Measurements from ENCODE around the gene SPATA16.

DNA sequence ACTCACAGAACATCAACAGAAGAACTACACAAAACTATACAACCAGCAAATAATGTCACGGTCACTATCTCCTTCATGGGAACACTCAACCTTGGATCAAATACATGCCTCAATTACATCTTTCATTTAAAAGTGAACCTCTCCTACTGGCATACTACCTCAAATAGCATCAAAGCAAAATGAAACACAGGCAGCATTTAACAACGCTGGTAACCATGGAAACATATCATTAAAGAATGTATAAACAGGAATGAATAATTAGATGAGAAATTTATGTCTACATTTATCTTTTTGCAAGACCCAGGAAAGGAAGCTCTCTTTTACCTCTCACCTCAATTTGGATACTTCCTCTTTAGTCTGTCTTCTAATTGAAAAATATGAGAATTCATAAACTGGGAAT is 172.4 kb downstream of the SPATA16 start:
- TF ChIP-seq, protein P1, sequence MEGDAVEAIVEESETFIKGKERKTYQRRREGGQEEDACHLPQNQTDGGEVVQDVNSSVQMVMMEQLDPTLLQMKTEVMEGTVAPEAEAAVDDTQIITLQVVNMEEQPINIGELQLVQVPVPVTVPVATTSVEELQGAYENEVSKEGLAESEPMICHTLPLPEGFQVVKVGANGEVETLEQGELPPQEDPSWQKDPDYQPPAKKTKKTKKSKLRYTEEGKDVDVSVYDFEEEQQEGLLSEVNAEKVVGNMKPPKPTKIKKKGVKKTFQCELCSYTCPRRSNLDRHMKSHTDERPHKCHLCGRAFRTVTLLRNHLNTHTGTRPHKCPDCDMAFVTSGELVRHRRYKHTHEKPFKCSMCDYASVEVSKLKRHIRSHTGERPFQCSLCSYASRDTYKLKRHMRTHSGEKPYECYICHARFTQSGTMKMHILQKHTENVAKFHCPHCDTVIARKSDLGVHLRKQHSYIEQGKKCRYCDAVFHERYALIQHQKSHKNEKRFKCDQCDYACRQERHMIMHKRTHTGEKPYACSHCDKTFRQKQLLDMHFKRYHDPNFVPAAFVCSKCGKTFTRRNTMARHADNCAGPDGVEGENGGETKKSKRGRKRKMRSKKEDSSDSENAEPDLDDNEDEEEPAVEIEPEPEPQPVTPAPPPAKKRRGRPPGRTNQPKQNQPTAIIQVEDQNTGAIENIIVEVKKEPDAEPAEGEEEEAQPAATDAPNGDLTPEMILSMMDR (IDR thresholded peaks at IDR 0.05; ENCODE audit: borderline replicate concordance, extremely low read depth, low read length, poor library complexity, severe bottlenecking) = no peak
- TF ChIP-seq EZH2 (IDR thresholded peaks at IDR 0.05; ENCODE audit: borderline replicate concordance, low read depth, low read length, severe bottlenecking) = no peak
